Kidney (tissue), 14 donors: Measurements from ENCODE around the gene GTF2E1. TPM values are rescaled to one million over a fixed set of nuclear protein-coding genes. Genes with fewer than 3 reads are reported as not detected.

Source experiments
- DNase-seq, 5 donors: peaks; one replicate each; pipeline ENCODE4 v3.0.0-alpha.2; 2013 to 2020
- FAIRE-seq: peaks from 2 replicates; lab custom pipeline; 2012; peaks lifted over from hg19 to GRCh38; lab: Jason Lieb, UNC
- H3K27ac ChIP-seq, 2 donors: one replicate each; pipeline ENCODE4 v1.7.0; 2013; ENCODE audit warnings: low read depth in 2 of 2, low read length in 2 of 2, inconsistent platforms in 1 of 2
- H3K27me3 ChIP-seq: one replicate; pipeline ENCODE4 v1.7.1; 2013; ENCODE audit warnings: low read length, inconsistent platforms; ENCODE audit not compliant: control insufficient read depth, insufficient read depth
- H3K36me3 ChIP-seq, 3 donors: one replicate each; pipeline versions ENCODE4 v1.7.0 to v1.7.1; 2013; ENCODE audit warnings: low read length in 3 of 3, control low read depth in 1 of 3, inconsistent platforms in 1 of 3; ENCODE audit not compliant: insufficient read depth in 3 of 3, control insufficient read depth in 2 of 3
- H3K4me1 ChIP-seq, 3 donors: one replicate each; pipeline versions ENCODE4 v1.7.0 to v1.7.1; 2013; ENCODE audit warnings: low read length in 3 of 3, inconsistent platforms in 1 of 3, low read depth in 1 of 3; ENCODE audit not compliant: control insufficient read depth in 2 of 3, insufficient read depth in 2 of 3
- H3K4me3 ChIP-seq, 3 donors: one replicate each; pipeline versions ENCODE4 v1.7.0 to v1.8.1; 2013; ENCODE audit warnings: low read length in 3 of 3, control low read depth in 1 of 3, inconsistent platforms in 1 of 3
- H3K9ac ChIP-seq, 3 donors: one replicate each; pipeline versions ENCODE4 v1.7.0 to v1.7.1; 2013; ENCODE audit warnings: low read length in 3 of 3, control low read depth in 1 of 3, inconsistent platforms in 1 of 3
- H3K9me3 ChIP-seq, 3 donors: one replicate each; pipeline versions ENCODE4 v1.7.0 to v1.7.1; 2013; ENCODE audit warnings: low read length in 3 of 3, control low read depth in 1 of 3, inconsistent platforms in 1 of 3; ENCODE audit not compliant: control insufficient read depth in 2 of 3, insufficient read depth in 1 of 3
- intact Hi-C: fragments of 100-400 bp; cut with DNase I; formaldehyde crosslinking; loops from one replicate; pipeline ENCODE4 v1.11.1; 2022
- polyA plus RNA-seq: library from polyadenylated mRNA; stranded (reverse); fragments of 350-450 nt; fragmentation: Illumina TruSeq; extraction: RNeasy Lipid Tissue Mini Kit (QIAGEN cat#74804); gene quantifications from one replicate; pipeline ENCODE4 v1.2.3, GENCODE V29; 2014; ENCODE audit warnings: low read depth, low replicate concordance; ENCODE audit not compliant: insufficient read depth
- total RNA-seq: library from RNA; stranded (reverse); fragmentation: NEBNext Ultra II Directional; extraction: Animal tissue kit (Norgen Biotek cat#: 25700); gene quantifications from one replicate; pipeline ENCODE4 v1.2.1, GENCODE V29; 2021
- TF ChIP-seq, protein P1 (sequence below): IDR thresholded peaks from 3 replicates; pipeline ENCODE4 v1.5.1; 2012; ENCODE audit warnings: mild to moderate bottlenecking, moderate library complexity, borderline replicate concordance; ENCODE audit not compliant: insufficient read depth; ENCODE audit errors: extremely low read depth
- donor health status: control.
- donor health status: control.
- donor health status: control.
- donor health status: control.
- donor health status: control.
- donor health status: DM: yes; HTN: yes; CAD: no.
- donor health status: Normal renal cell carcinoma (clear cell type).

GTF2E1 gene
- total and polyA plus RNA-seq, 2 donors from 2014 or later, result 5.4 to 19.4 TPM

DNA sequence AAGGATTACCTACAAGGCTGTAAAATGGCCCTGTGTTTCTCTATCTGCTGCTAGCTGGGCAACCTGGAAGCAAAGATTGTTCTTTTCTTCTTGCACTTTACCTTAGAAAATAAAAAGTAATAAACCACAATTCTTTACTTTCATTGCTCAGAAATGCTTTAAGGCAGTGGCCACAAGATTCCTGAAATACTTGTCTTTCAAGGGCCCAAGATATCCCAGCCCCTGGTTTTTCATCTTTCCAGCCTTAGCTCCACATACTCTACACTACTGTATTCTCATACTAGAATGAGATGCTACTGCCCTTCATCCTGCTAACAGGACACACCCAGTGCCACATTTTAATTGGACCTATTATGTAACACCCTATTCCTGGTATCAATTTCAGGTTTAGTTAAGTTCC lies 78.9 kb downstream of the GTF2E1 start:
- Histone ChIP-seq H3K27ac (no peak overlapping the region), H3K4me3 (no peak overlapping the region), H3K36me3 (no peaks in the 10 kb centered on the region), H3K27me3 (no peaks in the 10 kb centered on the region), H3K4me1 (no peaks in the 10 kb centered on the region), H3K9ac (no peak overlapping the region), H3K9me3 (no peaks in the 10 kb centered on the region)
- DNase-seq (no peak), FAIRE-seq (no peak)
- TF ChIP-seq, protein P1, sequence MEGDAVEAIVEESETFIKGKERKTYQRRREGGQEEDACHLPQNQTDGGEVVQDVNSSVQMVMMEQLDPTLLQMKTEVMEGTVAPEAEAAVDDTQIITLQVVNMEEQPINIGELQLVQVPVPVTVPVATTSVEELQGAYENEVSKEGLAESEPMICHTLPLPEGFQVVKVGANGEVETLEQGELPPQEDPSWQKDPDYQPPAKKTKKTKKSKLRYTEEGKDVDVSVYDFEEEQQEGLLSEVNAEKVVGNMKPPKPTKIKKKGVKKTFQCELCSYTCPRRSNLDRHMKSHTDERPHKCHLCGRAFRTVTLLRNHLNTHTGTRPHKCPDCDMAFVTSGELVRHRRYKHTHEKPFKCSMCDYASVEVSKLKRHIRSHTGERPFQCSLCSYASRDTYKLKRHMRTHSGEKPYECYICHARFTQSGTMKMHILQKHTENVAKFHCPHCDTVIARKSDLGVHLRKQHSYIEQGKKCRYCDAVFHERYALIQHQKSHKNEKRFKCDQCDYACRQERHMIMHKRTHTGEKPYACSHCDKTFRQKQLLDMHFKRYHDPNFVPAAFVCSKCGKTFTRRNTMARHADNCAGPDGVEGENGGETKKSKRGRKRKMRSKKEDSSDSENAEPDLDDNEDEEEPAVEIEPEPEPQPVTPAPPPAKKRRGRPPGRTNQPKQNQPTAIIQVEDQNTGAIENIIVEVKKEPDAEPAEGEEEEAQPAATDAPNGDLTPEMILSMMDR, result no peak
- intact Hi-C loops, result no loop called here

DNA sequence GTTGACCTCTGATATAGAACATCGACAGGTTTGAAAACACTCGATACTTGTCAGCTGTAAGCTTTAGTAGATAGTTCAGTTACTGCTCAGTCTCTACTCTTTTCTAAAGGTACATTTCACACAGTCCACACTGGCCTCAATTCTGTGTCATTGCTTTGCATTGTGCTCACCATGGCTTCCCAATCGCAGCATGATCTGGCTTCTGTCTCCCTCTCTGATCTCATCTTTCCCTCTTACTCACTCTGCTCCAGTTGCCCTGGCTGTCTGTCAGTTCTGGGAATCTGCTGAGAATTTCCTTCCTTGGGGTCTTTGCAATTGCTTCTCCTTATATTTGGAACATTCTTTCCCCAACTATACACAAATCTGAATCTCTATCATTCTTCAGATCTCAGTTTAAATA lies 80.6 kb downstream of the GTF2E1 start:
- FAIRE-seq, result no peak
- H3K4me1 ChIP-seq, result no peaks in the 10 kb centered on the region
- TF ChIP-seq, protein P1, result no peak
- H3K27me3 ChIP-seq, result no peaks in the 10 kb centered on the region
- H3K9me3 ChIP-seq, result no peaks in the 10 kb centered on the region
- intact Hi-C loops, result no loop called here
- H3K9ac ChIP-seq, result no peak overlapping the region
- DNase-seq, result no peak
- H3K4me3 ChIP-seq, result no peak overlapping the region
- no peak overlapping the region for H3K27ac ChIP-seq
- H3K36me3 ChIP-seq, result no peaks in the 10 kb centered on the region

DNA sequence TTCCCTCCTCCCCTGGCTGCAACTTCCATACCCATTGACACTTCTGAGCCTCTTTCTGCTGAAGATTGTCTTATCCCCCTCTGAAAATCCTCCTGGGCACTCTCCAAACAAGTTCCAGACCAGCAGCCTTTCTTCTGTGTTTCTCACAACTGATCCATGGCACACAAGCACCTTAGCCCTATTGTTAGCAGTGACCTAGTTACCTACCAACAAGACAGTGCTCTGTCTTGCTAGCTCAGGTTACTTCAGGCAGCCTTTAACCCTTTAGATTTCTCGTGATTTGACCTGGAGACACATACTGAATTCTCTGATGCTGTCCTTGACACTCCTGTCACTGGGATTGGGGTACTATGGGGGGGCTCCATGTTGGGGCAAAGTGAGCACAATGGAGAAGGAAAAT lies 82.1 kb downstream of the GTF2E1 start:
- FAIRE-seq, result no peak
- Histone ChIP-seq H3K27me3 (no peaks in the 10 kb centered on the region), H3K4me1 (no peaks in the 10 kb centered on the region), H3K27ac (no peak overlapping the region), H3K9ac (no peak overlapping the region), H3K36me3 (no peaks in the 10 kb centered on the region), H3K9me3 (no peaks in the 10 kb centered on the region), H3K4me3 (no peak overlapping the region)
- TF ChIP-seq, protein P1, result no peak
- DNase-seq, result no peak
- intact Hi-C loops, result no loop called here

DNA sequence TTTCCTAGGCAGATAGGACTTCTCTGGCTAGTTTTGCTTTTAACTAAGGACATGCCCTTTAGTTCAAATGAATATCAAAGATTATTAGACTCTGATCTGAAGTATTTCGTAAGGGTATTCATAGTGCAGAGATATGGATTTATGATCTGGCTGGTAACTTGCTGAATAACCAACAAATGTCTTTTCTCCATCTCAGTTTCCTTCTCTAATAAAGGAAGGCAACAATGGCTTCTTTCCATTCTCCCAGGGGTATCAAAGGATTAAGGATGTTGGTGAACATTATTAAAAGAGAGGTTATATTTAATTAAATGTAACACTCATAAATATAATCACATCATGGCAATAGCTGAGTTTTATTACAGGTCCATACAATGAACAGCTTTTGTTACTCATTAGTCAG lies 86.3 kb downstream of the GTF2E1 start:
- TF ChIP-seq, protein P1, result no peak
- Histone ChIP-seq H3K9ac (no peak overlapping the region), H3K4me3 (no peak overlapping the region), H3K27me3 (no peaks in the 10 kb centered on the region), H3K9me3 (no peaks in the 10 kb centered on the region), H3K27ac (no peak overlapping the region), H3K36me3 (no peaks in the 10 kb centered on the region), H3K4me1 (no peaks in the 10 kb centered on the region)
- intact Hi-C loops, result no loop called here
- FAIRE-seq (no peak), DNase-seq (no peak)
